Measurements from ENCODE around the gene MBNL1.
A peak's percentile ranks its signal among the peaks of the same experiment; 100 is the strongest.

Gene MBNL1

DNA sequence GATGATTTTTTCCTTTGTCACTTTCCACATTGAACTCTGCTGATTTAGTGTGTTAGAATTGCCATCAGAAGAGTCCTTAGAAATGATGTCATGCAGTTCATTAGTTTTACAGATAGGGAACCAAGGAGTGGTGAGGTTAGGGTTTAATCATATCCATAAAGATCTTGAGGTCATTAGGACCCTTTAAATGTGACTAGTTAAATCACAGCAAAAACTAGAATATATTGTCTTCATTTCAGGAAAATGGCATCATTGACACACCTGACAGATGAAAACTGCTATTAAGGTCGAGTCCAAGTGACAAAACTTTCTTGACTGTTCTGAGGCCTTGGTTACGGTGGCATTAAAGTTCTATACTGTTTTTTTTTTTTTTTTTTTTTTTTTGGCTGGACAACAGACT, 50.5 kb downstream of the MBNL1 start:
- ChIA-PET POLR2A (no interaction called here), CTCF (no interaction called here)
- TF ChIP-seq ZEB2 (tag by site-specific recombination; IDR thresholded peaks at IDR 0.05) (peak; percentile 36; the same call in 1 of the 2 replicates), ZNF664 (tag by site-specific recombination; IDR thresholded peaks at IDR 0.05) (no peak), ZNF433 (tag by site-specific recombination; IDR thresholded peaks at IDR 0.05; ENCODE audit: low read depth) (no peak), ZNF629 (tag by site-specific recombination; IDR thresholded peaks at IDR 0.05) (peak; percentile 92), ZBTB21 (tag by site-specific recombination; IDR thresholded peaks at IDR 0.05) (peak; percentile 82), ZNF366 (tag by site-specific recombination; conservative IDR thresholded peaks at IDR 0.05) (0 out of 2 replicates have a peak, but pooled peaks have one; percentile 31)
- TF ChIP-seq, protein P1, sequence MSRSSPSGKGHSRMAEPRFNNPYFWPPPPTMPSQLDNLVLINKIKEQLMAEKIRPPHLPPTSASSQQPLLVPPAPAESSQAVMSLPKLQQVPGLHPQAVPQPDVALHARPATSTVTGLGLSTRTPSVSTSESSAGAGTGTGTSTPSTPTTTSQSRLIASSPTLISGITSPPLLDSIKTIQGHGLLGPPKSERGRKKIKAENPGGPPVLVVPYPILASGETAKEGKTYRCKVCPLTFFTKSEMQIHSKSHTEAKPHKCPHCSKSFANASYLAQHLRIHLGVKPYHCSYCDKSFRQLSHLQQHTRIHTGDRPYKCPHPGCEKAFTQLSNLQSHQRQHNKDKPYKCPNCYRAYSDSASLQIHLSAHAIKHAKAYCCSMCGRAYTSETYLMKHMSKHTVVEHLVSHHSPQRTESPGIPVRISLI (tag by site-specific recombination; IDR thresholded peaks at IDR 0.05), result peak; percentile 58; the same call in 1 of the 2 replicates
- TF ChIP-seq, protein P2, sequence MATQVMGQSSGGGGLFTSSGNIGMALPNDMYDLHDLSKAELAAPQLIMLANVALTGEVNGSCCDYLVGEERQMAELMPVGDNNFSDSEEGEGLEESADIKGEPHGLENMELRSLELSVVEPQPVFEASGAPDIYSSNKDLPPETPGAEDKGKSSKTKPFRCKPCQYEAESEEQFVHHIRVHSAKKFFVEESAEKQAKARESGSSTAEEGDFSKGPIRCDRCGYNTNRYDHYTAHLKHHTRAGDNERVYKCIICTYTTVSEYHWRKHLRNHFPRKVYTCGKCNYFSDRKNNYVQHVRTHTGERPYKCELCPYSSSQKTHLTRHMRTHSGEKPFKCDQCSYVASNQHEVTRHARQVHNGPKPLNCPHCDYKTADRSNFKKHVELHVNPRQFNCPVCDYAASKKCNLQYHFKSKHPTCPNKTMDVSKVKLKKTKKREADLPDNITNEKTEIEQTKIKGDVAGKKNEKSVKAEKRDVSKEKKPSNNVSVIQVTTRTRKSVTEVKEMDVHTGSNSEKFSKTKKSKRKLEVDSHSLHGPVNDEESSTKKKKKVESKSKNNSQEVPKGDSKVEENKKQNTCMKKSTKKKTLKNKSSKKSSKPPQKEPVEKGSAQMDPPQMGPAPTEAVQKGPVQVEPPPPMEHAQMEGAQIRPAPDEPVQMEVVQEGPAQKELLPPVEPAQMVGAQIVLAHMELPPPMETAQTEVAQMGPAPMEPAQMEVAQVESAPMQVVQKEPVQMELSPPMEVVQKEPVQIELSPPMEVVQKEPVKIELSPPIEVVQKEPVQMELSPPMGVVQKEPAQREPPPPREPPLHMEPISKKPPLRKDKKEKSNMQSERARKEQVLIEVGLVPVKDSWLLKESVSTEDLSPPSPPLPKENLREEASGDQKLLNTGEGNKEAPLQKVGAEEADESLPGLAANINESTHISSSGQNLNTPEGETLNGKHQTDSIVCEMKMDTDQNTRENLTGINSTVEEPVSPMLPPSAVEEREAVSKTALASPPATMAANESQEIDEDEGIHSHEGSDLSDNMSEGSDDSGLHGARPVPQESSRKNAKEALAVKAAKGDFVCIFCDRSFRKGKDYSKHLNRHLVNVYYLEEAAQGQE (tag by site-specific recombination; IDR thresholded peaks at IDR 0.05), result no peak
- TF ChIP-seq, protein P3, sequence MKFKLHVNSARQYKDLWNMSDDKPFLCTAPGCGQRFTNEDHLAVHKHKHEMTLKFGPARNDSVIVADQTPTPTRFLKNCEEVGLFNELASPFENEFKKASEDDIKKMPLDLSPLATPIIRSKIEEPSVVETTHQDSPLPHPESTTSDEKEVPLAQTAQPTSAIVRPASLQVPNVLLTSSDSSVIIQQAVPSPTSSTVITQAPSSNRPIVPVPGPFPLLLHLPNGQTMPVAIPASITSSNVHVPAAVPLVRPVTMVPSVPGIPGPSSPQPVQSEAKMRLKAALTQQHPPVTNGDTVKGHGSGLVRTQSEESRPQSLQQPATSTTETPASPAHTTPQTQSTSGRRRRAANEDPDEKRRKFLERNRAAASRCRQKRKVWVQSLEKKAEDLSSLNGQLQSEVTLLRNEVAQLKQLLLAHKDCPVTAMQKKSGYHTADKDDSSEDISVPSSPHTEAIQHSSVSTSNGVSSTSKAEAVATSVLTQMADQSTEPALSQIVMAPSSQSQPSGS (tag by site-specific recombination; IDR thresholded peaks at IDR 0.05; ENCODE audit: low read depth), result peak; percentile 91
- TF ChIP-seq, protein P4, sequence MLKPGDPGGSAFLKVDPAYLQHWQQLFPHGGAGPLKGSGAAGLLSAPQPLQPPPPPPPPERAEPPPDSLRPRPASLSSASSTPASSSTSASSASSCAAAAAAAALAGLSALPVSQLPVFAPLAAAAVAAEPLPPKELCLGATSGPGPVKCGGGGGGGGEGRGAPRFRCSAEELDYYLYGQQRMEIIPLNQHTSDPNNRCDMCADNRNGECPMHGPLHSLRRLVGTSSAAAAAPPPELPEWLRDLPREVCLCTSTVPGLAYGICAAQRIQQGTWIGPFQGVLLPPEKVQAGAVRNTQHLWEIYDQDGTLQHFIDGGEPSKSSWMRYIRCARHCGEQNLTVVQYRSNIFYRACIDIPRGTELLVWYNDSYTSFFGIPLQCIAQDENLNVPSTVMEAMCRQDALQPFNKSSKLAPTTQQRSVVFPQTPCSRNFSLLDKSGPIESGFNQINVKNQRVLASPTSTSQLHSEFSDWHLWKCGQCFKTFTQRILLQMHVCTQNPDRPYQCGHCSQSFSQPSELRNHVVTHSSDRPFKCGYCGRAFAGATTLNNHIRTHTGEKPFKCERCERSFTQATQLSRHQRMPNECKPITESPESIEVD (tag by site-specific recombination; IDR thresholded peaks at IDR 0.05), result peak; percentile 69
- TF ChIP-seq, protein P5, sequence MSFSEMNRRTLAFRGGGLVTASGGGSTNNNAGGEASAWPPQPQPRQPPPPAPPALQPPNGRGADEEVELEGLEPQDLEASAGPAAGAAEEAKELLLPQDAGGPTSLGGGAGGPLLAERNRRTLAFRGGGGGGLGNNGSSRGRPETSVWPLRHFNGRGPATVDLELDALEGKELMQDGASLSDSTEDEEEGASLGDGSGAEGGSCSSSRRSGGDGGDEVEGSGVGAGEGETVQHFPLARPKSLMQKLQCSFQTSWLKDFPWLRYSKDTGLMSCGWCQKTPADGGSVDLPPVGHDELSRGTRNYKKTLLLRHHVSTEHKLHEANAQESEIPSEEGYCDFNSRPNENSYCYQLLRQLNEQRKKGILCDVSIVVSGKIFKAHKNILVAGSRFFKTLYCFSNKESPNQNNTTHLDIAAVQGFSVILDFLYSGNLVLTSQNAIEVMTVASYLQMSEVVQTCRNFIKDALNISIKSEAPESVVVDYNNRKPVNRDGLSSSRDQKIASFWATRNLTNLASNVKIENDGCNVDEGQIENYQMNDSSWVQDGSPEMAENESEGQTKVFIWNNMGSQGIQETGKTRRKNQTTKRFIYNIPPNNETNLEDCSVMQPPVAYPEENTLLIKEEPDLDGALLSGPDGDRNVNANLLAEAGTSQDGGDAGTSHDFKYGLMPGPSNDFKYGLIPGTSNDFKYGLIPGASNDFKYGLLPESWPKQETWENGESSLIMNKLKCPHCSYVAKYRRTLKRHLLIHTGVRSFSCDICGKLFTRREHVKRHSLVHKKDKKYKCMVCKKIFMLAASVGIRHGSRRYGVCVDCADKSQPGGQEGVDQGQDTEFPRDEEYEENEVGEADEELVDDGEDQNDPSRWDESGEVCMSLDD (tag by site-specific recombination; IDR thresholded peaks at IDR 0.05), result no peak
- TF ChIP-seq, protein P6, sequence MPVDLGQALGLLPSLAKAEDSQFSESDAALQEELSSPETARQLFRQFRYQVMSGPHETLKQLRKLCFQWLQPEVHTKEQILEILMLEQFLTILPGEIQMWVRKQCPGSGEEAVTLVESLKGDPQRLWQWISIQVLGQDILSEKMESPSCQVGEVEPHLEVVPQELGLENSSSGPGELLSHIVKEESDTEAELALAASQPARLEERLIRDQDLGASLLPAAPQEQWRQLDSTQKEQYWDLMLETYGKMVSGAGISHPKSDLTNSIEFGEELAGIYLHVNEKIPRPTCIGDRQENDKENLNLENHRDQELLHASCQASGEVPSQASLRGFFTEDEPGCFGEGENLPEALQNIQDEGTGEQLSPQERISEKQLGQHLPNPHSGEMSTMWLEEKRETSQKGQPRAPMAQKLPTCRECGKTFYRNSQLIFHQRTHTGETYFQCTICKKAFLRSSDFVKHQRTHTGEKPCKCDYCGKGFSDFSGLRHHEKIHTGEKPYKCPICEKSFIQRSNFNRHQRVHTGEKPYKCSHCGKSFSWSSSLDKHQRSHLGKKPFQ (tag by site-specific recombination; IDR thresholded peaks at IDR 0.05), result no peak
- Histone ChIP-seq H3K4me1 (ENCODE audit: control insufficient read depth, insufficient read depth, low read length) (0 out of 2 replicates have a peak, but pooled peaks cover 3% of the 10 kb centered on the region), H3K36me3 (ENCODE audit: control insufficient read depth in 2 of 2, insufficient read depth in 1 of 2, low read length in 2 of 2) (no peaks in the 10 kb centered on the region), H3K9me3 (ENCODE audit: control insufficient read depth, insufficient read depth, low read depth, low read length) (no peaks in the 10 kb centered on the region), H3K4me3 (ENCODE audit: low read depth, low read length) (no peak overlapping the region), H3K27ac (ENCODE audit: extremely low read depth, low read depth, low read length) (no peak overlapping the region)

Measured in HEK293 (cell line).